Measurements from ENCODE around the gene FBXW8. TPM values are rescaled to one million over a fixed set of nuclear protein-coding genes. Genes with fewer than 3 reads are reported as not detected.

FBXW8 gene
- total and polyA plus RNA-seq, 2 donors (not counting 3 experiments of a cell fraction or from before 2014, with no cell fraction given) = 15.4 TPM

DNA sequence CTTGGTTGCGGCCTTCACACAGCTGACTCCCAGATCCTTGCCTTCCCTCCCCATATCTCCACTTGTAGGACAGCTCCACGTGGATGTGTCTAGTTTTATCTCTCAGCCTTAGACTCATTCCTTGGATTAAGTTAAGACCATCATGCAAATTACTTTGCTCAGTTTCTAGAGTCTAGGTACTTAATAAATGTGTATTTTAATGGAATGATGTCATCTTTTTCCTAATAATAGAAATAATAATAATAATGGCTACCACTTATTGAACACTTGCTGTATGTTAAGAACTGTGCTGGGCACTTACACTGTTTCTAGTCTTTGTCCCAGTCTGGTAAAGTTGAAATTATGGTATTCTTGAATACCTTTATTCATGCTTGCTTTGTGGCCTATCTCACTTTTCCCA, 37.5 kb downstream of the FBXW8 start:
- H3K79me2 ChIP-seq (ENCODE audit: control insufficient read depth, insufficient read depth, low read length) = peaks cover 9% of the 10 kb centered on the region
- BruUV-seq (replicated peaks) = no TSS peak
- intact Hi-C loops (cut with micrococcal nuclease) = no loop called here

More for the DNA sequence above, 37.5 kb downstream of the FBXW8 start:
- FAIRE-seq (no peak), DNase-seq (ENCODE audit: low read depth, low spot score) (no peak)
- H3K9ac ChIP-seq (replicated peaks; ENCODE audit: extremely low read depth, insufficient read depth, low read length) = no peak overlapping the region
- no peaks in the 10 kb centered on the region for H3K9me1 ChIP-seq (replicated peaks; ENCODE audit: control insufficient read depth, extremely low read depth, insufficient read depth, low read length)
- H3K27ac ChIP-seq (ENCODE audit: insufficient read depth, low read depth, low read length) = no peak overlapping the region
- CTCF ChIA-PET = no interaction called here
- POLR2A ChIA-PET = no interaction called here
- no peak overlapping the region for H2AFZ ChIP-seq (ENCODE audit: low read depth, low read length)
- dilution Hi-C loops (cut with MboI; ENCODE audit: extremely low pct_ligation_motif_present, low sequenced_read_pairs) = no loop called here
- no peaks in the 10 kb centered on the region for H3K9me3 ChIP-seq (replicated peaks; ENCODE audit: control insufficient read depth, insufficient read depth, low read length)
- TF ChIP-seq JUN (IDR thresholded peaks at IDR 0.05; ENCODE audit: borderline replicate concordance, insufficient read depth, insufficient read length, low read depth) (no peak), POLR2AphosphoS5 (IDR thresholded peaks at IDR 0.05; ENCODE audit: insufficient read depth, low read depth, low read length) (no peak), MAX (IDR thresholded peaks at IDR 0.05; ENCODE audit: insufficient read depth, insufficient read length) (no peak), POLR2A (IDR thresholded peaks at IDR 0.05; ENCODE audit: low read depth, low read length) (no peak), GATA2 (IDR thresholded peaks at IDR 0.05; ENCODE audit: insufficient read depth, insufficient read length, low read depth, low read length) (no peak), EZH2 (IDR thresholded peaks at IDR 0.05; ENCODE audit: borderline replicate concordance, low read depth, low read length, severe bottlenecking) (no peak), MYC (IDR thresholded peaks at IDR 0.05; ENCODE audit: low read depth, low read length) (no peak), FOS (IDR thresholded peaks at IDR 0.05; ENCODE audit: borderline replicate concordance, insufficient read depth, low read length) (no peak)
- TF ChIP-seq, protein P1, sequence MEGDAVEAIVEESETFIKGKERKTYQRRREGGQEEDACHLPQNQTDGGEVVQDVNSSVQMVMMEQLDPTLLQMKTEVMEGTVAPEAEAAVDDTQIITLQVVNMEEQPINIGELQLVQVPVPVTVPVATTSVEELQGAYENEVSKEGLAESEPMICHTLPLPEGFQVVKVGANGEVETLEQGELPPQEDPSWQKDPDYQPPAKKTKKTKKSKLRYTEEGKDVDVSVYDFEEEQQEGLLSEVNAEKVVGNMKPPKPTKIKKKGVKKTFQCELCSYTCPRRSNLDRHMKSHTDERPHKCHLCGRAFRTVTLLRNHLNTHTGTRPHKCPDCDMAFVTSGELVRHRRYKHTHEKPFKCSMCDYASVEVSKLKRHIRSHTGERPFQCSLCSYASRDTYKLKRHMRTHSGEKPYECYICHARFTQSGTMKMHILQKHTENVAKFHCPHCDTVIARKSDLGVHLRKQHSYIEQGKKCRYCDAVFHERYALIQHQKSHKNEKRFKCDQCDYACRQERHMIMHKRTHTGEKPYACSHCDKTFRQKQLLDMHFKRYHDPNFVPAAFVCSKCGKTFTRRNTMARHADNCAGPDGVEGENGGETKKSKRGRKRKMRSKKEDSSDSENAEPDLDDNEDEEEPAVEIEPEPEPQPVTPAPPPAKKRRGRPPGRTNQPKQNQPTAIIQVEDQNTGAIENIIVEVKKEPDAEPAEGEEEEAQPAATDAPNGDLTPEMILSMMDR (IDR thresholded peaks at IDR 0.05; ENCODE audit: extremely low read depth in 1 of 2, insufficient read depth in 1 of 2, low read depth in 1 of 2, low read length in 2 of 2) = no peak
- no peaks in the 10 kb centered on the region for H3K27me3 ChIP-seq (ENCODE audit: control insufficient read depth in 2 of 2, insufficient read depth in 2 of 2, low read length in 2 of 2)
- no peak overlapping the region for H3K4me2 ChIP-seq (ENCODE audit: insufficient read depth, low read length)
- H3K4me3 ChIP-seq (replicated peaks in 1 of 3; ENCODE audit: insufficient read depth in 1 of 3, low read depth in 1 of 3, low read length in 3 of 3) = no peak overlapping the region
- no peaks in the 10 kb centered on the region for H4K20me1 ChIP-seq (replicated peaks; ENCODE audit: control insufficient read depth, extremely low read depth, insufficient read depth, low read length)
- H3K4me1 ChIP-seq (ENCODE audit: control insufficient read depth, extremely low read depth, insufficient read depth, low read length) = no peaks in the 10 kb centered on the region
- peaks cover 11 to 13% of the 10 kb centered on the region in 2 experiments for H3K36me3 ChIP-seq (ENCODE audit: control insufficient read depth in 2 of 2, extremely low read depth in 1 of 2, insufficient read depth in 2 of 2, low read length in 2 of 2)

Data from endothelial cell of umbilical vein (primary cell).